GM12878 (cell line): ENCODE data around the gene NUP210. TPM values are rescaled to one million over a fixed set of nuclear protein-coding genes. Genes with fewer than 3 reads are reported as not detected.

ENCODE experiments used
- ATAC-seq: fragments of 200-7000 bp; cut with Tn5 transposase; 3 replicates; pipeline ENCODE4 v1.9.1; 2020; ENCODE audit warnings: mild to moderate bottlenecking, moderate library complexity
- BruUV-seq: library from RNA; stranded (reverse); fragments of 400-500 nt; replicated peaks from 2 replicates; lab custom pipeline; 2021; lab: Mats Ljungman, UMichigan
- CTCF ChIA-PET: fragments of 300-600 bp; sonication (Branson Sonifier 250); formaldehyde crosslinking; extraction: SDS; loops from one replicate; lab custom pipeline; 2021; ENCODE audit warnings: inconsistent platforms; lab: Yijun Ruan, JAX
- POLR2A ChIA-PET: fragments of 350-600 bp; formaldehyde crosslinking; extraction: SDS; loops from one replicate; lab custom pipeline; 2021; ENCODE audit warnings: inconsistent platforms; lab: Charles Lee
- RAD21 ChIA-PET: fragments of 300-600 bp; sonication (Branson Sonifier 250); formaldehyde crosslinking; loops from one replicate; lab custom pipeline; 2023; ENCODE audit warnings: antibody characterized with exemption; ENCODE audit not compliant: unreplicated experiment; lab: Charles Lee
- SMC1A ChIA-PET: fragments of 300-600 bp; sonication (Branson Sonifier 250); formaldehyde crosslinking; loops from one replicate; lab custom pipeline; 2023; ENCODE audit not compliant: unreplicated experiment, uncharacterized antibody; lab: Charles Lee
- DNase-seq: peaks from one replicate; pipeline ENCODE4 v3.0.0-alpha.2; 2011; ENCODE audit warnings: low read depth, low spot score
- FAIRE-seq: peaks from 3 replicates; lab custom pipeline; 2011; peaks lifted over from hg19 to GRCh38; lab: Jason Lieb, UNC
- H2AFZ ChIP-seq: 2 replicates; pipeline ENCODE4 v1.6.0; 2011; ENCODE audit warnings: low read depth, low read length, control low read depth; ENCODE audit not compliant: control insufficient read depth
- H3K27ac ChIP-seq: 2 replicates; pipeline ENCODE4 v1.5.1; 2011; ENCODE audit warnings: control low read depth; ENCODE audit not compliant: control insufficient read depth, insufficient read depth
- H3K27me3 ChIP-seq, 2 experiments: replicated peaks in 1 of 2; 2 replicates each; pipeline versions ENCODE4 v1.6.0 to v1.6.1; 2011; ENCODE audit warnings: low read length in 1 of 2; ENCODE audit not compliant: control insufficient read depth in 2 of 2, insufficient read depth in 2 of 2
- H3K36me3 ChIP-seq, 2 experiments: 2 replicates each; pipeline ENCODE4 v1.5.1; 2011; ENCODE audit warnings: low read length in 1 of 2; ENCODE audit not compliant: control insufficient read depth in 2 of 2, insufficient read depth in 2 of 2
- H3K4me1 ChIP-seq: 2 replicates; pipeline ENCODE4 v1.6.1; 2011; ENCODE audit warnings: mild to moderate bottlenecking, low read length, moderate library complexity, mixed read lengths; ENCODE audit not compliant: control insufficient read depth, insufficient read depth
- H3K4me2 ChIP-seq: 2 replicates; pipeline ENCODE4 v1.6.0; 2011; ENCODE audit warnings: control low read depth; ENCODE audit not compliant: control insufficient read depth, insufficient read depth
- H3K4me3 ChIP-seq: fragments of 200-600 bp; sonication (generic); 2 replicates; pipeline ENCODE4 v1.5.1; 2016
- H3K79me2 ChIP-seq: 2 replicates; pipeline ENCODE4 v1.6.0; 2011; ENCODE audit warnings: low read length; ENCODE audit not compliant: control insufficient read depth, insufficient read depth
- H3K9ac ChIP-seq: 2 replicates; pipeline ENCODE4 v1.8.0; 2011; ENCODE audit warnings: low read length, control low read depth, mixed read lengths; ENCODE audit not compliant: control insufficient read depth, insufficient read depth
- H3K9me3 ChIP-seq: replicated peaks from 3 replicates; pipeline ENCODE4 v1.5.1; 2011; ENCODE audit warnings: mild to moderate bottlenecking, low read length; ENCODE audit not compliant: control insufficient read depth, insufficient read depth
- H4K20me1 ChIP-seq: 2 replicates; pipeline ENCODE4 v1.6.0; 2011; ENCODE audit not compliant: control insufficient read depth, insufficient read depth
- CEBPB ChIP-seq, 2 experiments: fragments of 150-350 bp in 1 of 2; IDR thresholded peaks; 2 replicates each; pipeline ENCODE4 v1.6.1; 2012 to 2014; ENCODE audit warnings: low read depth in 2 of 2, low read length in 2 of 2, borderline replicate concordance in 1 of 2, inconsistent platforms in 1 of 2
- CEBPZ ChIP-seq: fragments of 150-350 bp; IDR thresholded peaks from 2 replicates; pipeline ENCODE4 v1.6.1; 2016; ENCODE audit warnings: low read depth, low read length
- EED ChIP-seq: sonication (generic); IDR thresholded peaks from 2 replicates; pipeline ENCODE4 v1.6.1; 2016; ENCODE audit warnings: antibody characterized with exemption, low read depth
- ELK1 ChIP-seq: IDR thresholded peaks from 2 replicates; pipeline ENCODE4 v1.6.1; 2012; ENCODE audit warnings: low read depth, low read length, improper control_type of control experiment
- FOXM1 ChIP-seq: IDR thresholded peaks from 2 replicates; pipeline ENCODE4 v1.6.1; 2012; ENCODE audit warnings: low read depth, mild to moderate bottlenecking, inconsistent platforms, low read length, moderate library complexity
- HCFC1 ChIP-seq: fragments of 150-350 bp; IDR thresholded peaks from 2 replicates; pipeline ENCODE4 v1.6.1; 2014; ENCODE audit warnings: low read length
- JUND ChIP-seq: IDR thresholded peaks from 2 replicates; pipeline ENCODE4 v1.6.1; 2012; ENCODE audit warnings: low read depth, mild to moderate bottlenecking, low read length, improper control_type of control experiment, moderate library complexity
- MYC ChIP-seq: IDR thresholded peaks from 2 replicates; pipeline ENCODE4 v1.6.1; 2011; ENCODE audit warnings: mild to moderate bottlenecking, low read length, moderate library complexity, inconsistent platforms; ENCODE audit not compliant: insufficient read depth, insufficient replicate concordance, insufficient read length, severe bottlenecking
- NKRF ChIP-seq: fragments of 450-650 bp; conservative IDR thresholded peaks from 2 replicates; pipeline ENCODE4 v1.6.1; 2017; ENCODE audit warnings: mild to moderate bottlenecking, moderate library complexity
- POLR2AphosphoS2 ChIP-seq: IDR thresholded peaks from 2 replicates; pipeline ENCODE4 v1.6.1; 2011; ENCODE audit warnings: low read depth, mild to moderate bottlenecking, low read length, improper control_type of control experiment, moderate library complexity
- RB1 ChIP-seq: fragments of 450-650 bp; formaldehyde crosslinking; IDR thresholded peaks from 2 replicates; pipeline ENCODE4 v1.6.1; 2017; ENCODE audit warnings: mild to moderate bottlenecking, borderline replicate concordance
- SKIL ChIP-seq: fragments of 450-650 bp; IDR thresholded peaks from 2 replicates; pipeline ENCODE4 v1.6.1; 2017; ENCODE audit warnings: mild to moderate bottlenecking, low read depth, inconsistent platforms; ENCODE audit not compliant: poor library complexity, severe bottlenecking
- ZNF24 ChIP-seq: fragments of 450-650 bp; IDR thresholded peaks from 2 replicates; pipeline ENCODE4 v1.6.1; 2017; ENCODE audit warnings: antibody characterized with exemption, mild to moderate bottlenecking
- WGBS: methylation state at CpG from one replicate; pipeline ENCODE4 v1.1.6; 2016; ENCODE audit warnings: low lambda C conversion rate; ENCODE audit not compliant: insufficient replicate concordance, insufficient coverage; ENCODE audit errors: missing lambda C conversion rate; 5-methylcytosine and 5-hydroxymethylcytosine counted together
- in situ Hi-C: fragments of 300-500 bp; cut with MboI; formaldehyde crosslinking; loops from 9 replicates; pipeline ENCODE4 v1.14.3; 2018; ENCODE audit warnings: mixed read lengths
- intact Hi-C: fragments of 100-400 bp; cut with micrococcal nuclease; formaldehyde crosslinking; loops from one replicate; pipeline ENCODE4 v1.14.2; 2022; ENCODE audit not compliant: unreplicated experiment
- polyA plus RNA-seq, 11 experiments: library from polyadenylated mRNA; depleted of rRNA in 4 of 11; unstranded in 6 of 11; stranded (reverse) in 5 of 11; fragments of >200 nt; fragmentation: Nextera tagmentation in 4 of 11; fragmentation: Illumina TruSeq in 1 of 11; extraction: Ambion mirVana in 4 of 11; extraction: Trizol in 1 of 11; gene quantifications; 1 replicate in 1 of 11; 2 replicates in 10 of 11; pipeline versions ENCODE4 v1.2.1 to v1.2.3, GENCODE V29; 2011 to 2016; ENCODE audit warnings: inconsistent platforms in 2 of 11, missing spikeins in 2 of 11, low read depth in 1 of 11
- total RNA-seq, 4 experiments: library from RNA; depleted of rRNA in 3 of 4; stranded (reverse); fragments of >200 nt in 3 of 4; fragmentation: Illumina TruSeq in 1 of 4; extraction: Trizol in 1 of 4; gene quantifications; 2 replicates each; pipeline versions ENCODE4 v1.2.1 to v1.2.3, GENCODE V29; 2013 to 2021

NUP210 gene
- total and polyA plus RNA-seq, 10 of the 15 experiments (the other 5 are each of a cell fraction or from before 2014, with no cell fraction given), result 2.9 to 150 (median 76.0) TPM

- RAD21 ChIA-PET, result interaction anchor here (0.8 to 2.5 kb wide), 11 partner anchors 9 to 241 kb away, joined by 3 to 14 read pairs (median 6); no protein-coding TSS in a partner anchor
- DNase-seq, result no peak
- FAIRE-seq, result no peak
- Histone ChIP-seq H3K4me1 (peaks cover 38% of the 10 kb centered on the region), H2AFZ (no peak overlapping the region), H3K27ac (peak overlapping the region; percentile 88), H4K20me1 (no peaks in the 10 kb centered on the region), H3K79me2 (no peaks in the 10 kb centered on the region), H3K36me3 (peaks cover 40 to 43% of the 10 kb centered on the region in 2 experiments), H3K27me3 (no peaks in the 10 kb centered on the region), H3K4me2 (peak overlapping the region; percentile 80), H3K9me3 (no peaks in the 10 kb centered on the region), H3K4me3 (no peak overlapping the region), H3K9ac (peak overlapping the region; percentile 62; the same call in 1 of the 2 replicates)
- no TSS peak for BruUV-seq
- intact Hi-C loops (loop anchor here (10.0 kb wide), 1 partner anchor 238 kb away; no protein-coding TSS in a partner anchor), in situ Hi-C loops (no loop called here)
- ATAC-seq, result peak; percentile 10
- CTCF ChIA-PET, result interaction anchor here (0.8 to 3.8 kb wide), 12 partner anchors 32 to 240 kb away, joined by 3 to 23 read pairs (median 5); no protein-coding TSS in a partner anchor
- WGBS, result 67% methylated on average over 6 of the region's 6 CpGs
- SMC1A ChIA-PET, result interaction anchor here (0.7 to 3.3 kb wide), 16 partner anchors 12 to 243 kb away, joined by 3 to 21 read pairs (median 5); no protein-coding TSS in a partner anchor
- POLR2A ChIA-PET, result interaction anchor here (1.0 to 2.4 kb wide), 5 partner anchors 19 to 130 kb away, joined by 3 to 7 read pairs (median 3); partner anchors contain the start of gene NUP210
- no peak for TF ChIP-seq HCFC1
- no peak for TF ChIP-seq MYC
- TF ChIP-seq SKIL, result no peak
- TF ChIP-seq JUND, result no peak
- no peak for TF ChIP-seq ELK1
- TF ChIP-seq POLR2AphosphoS2, result no peak
- no peak for TF ChIP-seq FOXM1
- no peak for TF ChIP-seq NKRF
- no peak for TF ChIP-seq CEBPB (IDR thresholded peaks at IDR 0.05; ENCODE audit: borderline replicate concordance in 1 of 2, low read depth in 2 of 2, low read length in 2 of 2)
- TF ChIP-seq ZNF24, result no peak
- TF ChIP-seq CEBPZ, result no peak
- no peak for TF ChIP-seq EED
- TF ChIP-seq RB1, result no peak
Observed at GRCh38 chr3:13332740-13333139, 87.4 kb downstream of the NUP210 start.
